ENCODE data around the gene AMN.

The AMN gene

DNA sequence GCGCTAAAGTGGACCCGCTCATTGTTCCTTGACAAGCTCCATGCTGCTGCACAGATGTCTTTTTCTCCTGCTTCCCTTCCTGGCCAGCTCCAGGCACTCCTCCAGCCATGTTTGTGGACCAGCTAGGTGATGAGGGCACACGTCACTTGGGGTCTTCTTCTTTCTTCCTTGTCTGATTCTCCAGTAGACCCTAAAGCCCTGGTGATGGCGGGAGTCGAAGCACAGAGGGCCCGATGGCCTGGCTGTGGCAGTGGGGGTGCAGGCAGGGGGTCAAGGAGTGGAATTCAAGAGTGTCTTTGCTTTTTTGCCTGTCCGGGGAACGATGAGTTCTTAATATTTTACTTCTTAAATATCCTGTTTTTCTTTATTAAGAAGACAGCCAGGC lies 23.0 kb upstream of the AMN start:
- no peak for DNase-seq

DNA sequence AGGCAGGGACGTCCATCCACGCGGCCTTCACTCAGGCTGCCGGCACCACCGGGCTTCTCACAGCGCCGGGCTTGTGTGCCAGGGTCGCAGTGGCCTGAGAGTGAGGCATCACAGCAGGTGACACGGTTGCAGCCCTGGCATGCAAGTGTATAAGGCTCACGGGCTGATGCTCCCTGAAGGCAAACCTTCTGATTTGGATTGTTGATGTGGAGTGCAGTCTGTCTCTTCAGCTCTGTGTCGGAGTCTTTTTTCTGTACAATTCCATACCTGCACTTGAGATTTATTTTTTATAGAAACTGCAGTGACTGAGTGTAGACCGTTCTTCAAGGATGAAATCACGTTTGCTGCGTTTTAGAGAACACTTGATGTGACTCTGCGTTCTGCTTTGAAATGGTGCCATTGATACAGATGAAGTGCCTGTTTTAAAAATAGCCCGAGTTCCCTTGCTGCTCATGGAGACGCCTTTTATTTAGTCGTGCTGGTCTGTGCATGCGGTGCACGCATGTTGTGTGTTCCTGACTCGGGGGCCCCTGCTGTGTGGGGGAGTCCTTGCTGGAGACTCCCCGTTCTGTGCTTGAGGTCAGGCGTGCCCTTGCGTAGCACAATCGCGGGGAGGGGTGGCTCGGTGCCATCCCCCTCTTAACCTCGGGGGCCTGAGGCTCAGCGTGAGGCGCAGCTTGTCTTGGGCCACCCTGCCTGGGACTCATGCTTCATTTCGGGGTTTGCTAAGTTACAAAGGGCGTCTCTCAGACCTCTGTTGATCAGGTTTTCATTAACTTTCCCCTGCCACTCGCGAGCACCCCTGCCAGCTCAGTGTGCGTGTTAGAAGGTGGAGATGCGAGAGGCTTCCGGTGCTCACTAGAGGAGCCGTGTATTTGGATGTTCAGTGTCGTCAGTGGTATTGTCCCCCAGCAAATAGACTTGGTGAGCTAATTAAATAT lies 21.6 kb upstream of the AMN start:
- no peak for DNase-seq

DNA sequence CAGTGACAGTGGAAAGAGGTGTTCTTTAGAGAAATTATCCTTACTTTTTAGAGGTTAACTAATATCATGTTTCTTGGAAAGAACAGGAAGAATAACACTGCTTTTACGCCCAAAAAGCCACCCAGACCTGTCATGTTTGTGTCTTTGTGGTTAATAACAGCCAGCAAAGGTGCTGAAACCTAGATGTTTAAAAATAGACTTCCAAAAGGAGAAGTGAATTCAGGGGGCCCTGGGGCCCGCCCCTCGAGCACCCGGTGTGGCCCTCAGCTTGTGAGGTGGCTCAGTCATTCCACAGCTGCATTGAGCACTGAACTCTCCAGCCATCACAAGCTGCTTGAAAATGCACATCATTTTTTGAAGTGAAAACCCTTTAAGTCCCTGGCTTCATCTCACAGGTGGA lies 20.8 kb upstream of the AMN start:
- DNase-seq, result no peak

DNA sequence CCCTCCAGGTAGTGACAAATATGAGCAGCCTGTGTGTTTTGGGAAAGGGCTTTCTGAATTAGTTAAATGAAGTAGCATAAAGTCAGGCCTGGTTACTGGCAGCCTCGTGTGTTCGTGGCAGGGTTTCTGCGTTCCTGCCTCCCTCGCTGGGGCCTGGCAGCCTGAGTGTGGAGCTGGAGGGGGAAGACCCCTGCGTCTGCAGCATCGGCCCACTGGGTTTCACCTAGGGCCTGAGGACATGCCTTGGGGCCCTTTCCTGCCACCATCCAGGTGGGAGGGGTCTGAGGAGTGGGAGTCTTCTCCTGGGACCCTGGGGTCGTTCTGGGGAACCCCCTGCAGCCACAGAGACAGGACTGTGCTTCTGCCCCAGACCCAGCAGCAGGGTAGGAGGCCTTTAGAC lies 20.4 kb upstream of the AMN start:
- no peak for DNase-seq

DNA sequence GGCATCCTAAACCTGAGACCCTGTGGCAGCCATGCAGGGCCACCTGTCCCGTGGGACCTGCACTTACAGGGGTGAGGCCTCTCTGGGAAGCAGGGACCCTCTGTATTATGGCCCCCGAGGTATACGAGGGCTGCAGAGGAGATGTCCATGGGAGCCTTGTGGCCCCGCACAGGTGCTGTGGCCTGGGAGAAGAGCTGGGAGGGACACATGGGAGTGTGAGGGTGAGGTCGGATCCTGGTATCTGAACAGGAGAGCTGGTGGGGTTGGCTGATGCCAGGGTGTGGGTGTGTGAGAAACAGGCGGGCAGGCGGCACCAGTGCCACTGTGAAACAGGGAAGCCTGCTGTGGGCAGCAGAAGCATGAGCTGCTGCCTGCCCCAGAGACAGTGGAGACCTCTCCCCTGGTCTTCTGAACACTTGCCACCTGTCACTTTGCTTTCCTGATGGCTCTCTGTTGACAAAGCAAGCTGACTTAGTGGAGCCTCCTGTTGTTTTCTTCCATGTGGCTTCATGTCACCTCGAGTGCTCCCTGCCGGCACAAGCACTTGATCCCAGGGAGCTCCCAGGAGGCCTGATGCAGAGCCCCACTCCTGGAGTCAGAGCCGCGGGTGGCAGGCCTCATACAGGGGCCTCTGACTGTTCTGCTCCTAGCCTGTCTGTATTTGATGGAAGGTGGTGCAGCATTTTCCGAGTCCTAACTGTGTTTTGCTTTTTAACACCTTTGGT lies 19.8 kb upstream of the AMN start:
- no peak for DNase-seq

DNA sequence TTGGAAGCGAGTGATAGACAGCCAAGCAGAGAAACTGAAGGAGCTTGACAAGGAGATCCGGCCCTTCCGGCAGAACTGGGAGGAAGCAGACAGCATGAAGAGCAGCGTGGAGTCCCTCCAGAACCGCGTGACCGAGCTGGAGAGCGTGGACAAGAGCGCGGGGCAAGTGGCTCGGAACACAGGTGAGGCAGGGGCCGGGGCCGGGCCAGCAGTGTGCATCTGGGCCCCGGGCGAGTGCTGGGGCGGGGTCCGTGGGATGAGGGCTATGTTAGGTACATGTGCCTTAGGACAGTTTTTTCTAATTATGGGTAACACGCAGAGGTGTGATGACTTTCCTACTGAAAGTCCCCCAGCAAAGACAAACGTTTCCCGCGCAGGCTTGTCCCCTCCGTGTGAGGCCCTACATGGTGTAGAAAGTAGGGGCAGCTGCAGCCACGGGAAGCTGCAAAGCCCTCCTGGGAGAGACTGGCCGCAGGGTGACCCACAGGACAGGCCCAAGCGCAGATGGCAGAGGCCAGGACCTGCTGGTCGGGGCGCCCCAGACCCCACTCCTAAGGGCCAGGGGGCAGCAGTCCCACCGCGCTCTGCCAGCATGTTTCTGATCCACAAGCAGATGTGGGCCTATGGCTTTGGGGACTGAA lies 19.1 kb upstream of the AMN start:
- no peak for DNase-seq

DNA sequence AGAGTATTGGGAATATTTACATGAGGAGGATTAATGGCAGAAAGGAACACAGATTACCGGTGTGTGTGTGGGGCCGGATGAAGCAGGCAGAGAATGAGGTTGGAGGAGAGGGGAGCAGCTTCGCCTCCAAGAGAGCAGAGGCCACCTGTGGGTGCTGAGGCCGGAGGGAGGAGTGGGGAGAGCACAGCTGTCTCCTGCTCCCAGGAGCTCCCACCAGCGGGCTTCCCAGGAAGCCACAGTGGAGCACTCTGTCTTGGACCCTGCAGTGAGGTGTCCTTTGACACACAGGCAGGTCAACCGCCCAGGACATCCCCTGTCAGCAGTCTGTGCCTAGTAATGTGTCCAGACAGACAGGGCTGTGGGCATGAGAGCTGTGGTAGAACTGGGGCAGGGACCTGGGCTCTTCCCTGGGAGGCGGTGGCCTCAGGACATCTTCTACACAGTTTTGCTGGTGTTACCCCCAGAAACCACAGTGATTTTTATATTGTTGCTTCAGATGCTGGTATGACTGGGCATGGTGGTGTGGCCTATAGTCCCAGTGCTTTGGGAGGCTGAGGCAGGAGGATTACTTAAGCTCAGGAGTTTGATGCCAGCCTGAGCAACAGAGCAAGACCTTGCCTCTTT lies 18.5 kb upstream of the AMN start:
- DNase-seq, result no peak

DNA sequence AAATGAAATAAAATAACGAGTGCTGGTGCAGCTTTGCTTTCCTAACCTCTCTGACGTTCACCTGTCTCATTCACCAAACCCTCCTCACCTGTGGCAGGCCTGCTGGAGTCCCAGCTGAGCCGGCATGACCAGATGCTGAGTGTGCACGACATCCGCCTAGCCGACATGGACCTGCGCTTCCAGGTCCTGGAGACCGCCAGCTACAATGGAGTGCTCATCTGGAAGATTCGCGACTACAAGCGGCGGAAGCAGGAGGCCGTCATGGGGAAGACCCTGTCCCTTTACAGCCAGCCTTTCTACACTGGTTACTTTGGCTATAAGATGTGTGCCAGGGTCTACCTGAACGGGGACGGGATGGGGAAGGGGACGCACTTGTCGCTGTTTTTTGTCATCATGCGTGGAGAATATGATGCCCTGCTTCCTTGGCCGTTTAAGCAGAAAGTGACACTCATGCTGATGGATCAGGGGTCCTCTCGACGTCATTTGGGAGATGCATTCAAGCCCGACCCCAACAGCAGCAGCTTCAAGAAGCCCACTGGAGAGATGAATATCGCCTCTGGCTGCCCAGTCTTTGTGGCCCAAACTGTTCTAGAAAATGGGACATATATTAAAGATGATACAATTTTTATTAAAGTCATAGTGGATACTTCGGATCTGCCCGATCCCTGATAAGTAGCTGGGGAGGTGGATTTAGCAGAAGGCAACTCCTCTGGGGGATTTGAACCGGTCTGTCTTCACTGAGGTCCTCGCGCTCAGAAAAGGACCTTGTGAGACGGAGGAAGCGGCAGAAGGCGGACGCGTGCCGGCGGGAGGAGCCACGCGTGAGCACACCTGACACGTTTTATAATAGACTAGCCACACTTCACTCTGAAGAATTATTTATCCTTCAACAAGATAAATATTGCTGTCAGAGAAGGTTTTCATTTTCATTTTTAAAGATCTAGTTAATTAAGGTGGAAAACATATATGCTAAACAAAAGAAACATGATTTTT lies 17.1 kb upstream of the AMN start:
- DNase-seq, result no peak

DNA sequence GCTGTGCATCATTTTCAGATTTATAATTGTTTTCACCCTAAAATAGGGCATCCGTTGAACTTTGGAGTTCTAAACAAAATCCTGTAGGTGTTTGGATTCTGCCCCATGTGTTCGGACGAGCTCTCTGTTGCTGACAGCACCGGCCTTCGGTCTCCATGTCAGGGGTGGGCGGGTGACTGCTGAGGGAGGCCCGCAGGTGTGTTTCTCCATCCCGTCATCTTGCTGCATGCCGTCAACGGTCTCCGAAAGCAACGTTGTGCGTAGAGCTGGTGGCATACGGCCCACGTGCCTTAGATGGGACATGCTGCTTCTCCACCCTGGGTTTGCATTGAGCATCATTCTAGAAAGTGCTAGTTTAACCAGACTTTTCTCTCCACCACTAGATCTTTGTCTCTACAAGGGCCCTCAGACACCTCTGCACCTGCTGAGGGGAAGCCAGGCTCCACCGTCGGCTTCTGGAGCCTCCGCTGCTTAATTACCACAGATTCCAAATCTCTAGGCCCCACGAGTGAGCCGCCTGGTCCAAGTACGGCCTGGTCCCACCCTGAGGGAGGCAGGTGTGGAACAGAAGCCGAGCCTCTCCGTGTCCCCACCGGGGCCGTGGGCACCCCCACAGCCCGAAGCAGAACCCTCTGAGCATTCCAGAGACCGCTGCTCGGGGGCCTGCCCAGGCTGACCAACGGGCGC lies 15.7 kb upstream of the AMN start:
- DNase-seq, result no peak

DNA sequence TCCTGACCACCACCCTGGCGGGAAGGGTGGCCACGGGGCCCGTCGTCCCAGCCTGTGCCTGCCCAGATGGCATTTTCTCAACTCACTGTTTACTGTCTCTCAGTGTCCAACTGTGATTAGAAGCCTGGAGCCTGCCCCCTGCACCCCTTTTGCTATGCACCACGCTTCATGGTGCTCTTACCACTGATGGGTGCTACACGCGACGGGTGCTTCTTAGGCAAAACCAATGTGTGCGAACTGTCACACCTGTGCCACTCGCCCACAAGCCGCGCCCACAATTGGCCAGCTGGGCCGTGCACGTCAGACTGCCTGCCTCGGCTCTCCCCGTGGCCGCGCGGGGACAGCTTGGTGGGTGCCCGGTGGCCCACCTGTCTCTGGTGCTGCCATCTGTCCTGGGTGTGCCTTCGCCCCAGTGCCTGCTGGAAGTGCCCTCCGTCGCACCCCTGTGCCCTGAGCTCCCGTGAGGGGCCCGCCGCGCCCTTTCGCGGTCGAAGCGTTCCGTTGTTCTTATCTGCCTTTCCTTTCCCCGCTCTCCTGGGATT lies 15.1 kb upstream of the AMN start:
- DNase-seq, result no peak

DNA sequence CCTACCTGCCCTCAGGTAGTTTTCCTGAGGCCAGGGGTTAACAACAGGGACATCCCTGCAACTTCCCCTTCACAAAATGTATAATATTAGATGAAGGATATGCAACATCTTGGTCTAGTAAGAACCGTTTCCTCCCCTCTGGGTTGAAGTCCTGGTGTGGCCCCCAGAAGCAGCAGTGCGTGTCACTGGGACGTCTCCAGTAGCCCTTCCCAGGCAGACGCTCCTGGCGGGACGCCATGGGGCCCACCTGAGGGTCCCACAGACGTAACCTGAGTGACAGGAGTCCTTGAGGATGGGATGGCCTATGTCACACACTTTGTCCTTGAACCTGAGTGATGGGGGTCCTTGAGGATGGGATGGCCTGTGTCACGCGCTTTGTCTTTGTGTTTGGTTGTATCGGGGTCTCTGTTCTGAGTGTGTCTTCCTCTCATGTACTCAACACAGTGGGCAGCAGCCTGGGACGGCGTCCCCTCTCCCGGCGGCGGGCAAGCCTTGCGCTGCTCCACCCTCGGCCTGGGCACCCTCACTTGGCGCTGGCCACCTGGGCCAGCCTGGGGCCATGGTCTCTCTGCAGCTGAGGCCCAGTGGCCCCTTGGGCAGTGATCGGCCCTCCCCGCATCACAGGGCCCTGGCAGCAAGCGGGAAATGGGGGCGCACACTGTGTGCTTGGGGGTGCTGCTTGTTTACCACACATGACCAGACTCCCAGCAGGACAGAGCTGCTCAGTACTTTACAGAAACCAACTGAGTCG lies 14.3 kb upstream of the AMN start:
- no peak for DNase-seq

DNA sequence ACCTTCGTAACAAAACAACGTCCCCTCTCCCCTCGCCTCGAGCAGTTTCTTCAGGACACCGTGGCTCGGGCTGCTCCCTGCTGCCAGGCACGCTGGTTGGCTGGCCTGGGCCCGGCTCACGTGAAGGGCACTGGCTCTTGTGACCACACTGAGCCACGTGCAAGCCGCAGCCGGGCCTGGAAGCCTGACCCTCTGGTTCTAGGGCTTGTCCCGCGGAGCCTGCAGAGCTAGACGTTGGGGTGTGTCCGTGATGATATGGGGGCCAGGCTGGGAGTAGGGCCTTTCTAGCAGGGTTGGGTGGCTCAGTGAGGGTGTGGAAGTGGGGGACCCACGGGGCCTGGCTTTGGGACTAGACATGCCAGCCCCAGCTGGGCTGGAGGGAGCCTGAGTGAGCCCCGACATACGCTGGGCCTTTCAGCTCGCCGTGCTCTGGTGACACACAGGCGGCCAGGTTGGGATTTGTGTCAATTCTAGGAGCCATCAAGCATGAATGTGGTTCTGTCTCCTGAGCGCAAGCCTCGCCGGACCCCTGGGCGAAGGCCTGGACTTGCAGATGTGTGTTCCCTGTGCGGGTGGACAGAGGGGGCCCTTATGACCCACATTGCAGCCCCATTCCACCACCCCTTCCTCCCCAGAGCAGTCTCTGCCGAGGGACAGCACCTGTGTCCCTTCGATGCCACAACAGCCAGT lies 13.6 kb upstream of the AMN start:
- no peak for DNase-seq

DNA sequence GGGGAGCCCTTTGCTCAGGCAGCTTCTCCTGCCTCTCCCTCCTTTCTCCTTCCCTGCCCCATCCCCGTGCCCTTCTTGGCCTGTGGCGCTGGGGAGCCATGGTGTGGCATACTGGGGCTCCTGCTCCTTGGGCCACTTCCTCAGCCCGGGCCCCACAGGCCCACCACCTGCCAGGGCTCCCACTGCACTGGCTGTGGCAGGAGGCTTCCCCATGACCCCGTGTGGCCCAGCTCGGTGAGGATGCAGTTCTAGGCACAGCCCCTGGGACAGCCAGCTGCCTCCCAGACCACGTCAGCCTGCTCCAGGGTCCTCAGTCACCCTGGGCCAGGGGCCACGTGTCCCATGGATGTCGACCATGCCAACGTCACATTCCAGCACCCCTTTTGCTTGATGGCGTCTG lies 13.0 kb upstream of the AMN start:
- DNase-seq, result no peak

DNA sequence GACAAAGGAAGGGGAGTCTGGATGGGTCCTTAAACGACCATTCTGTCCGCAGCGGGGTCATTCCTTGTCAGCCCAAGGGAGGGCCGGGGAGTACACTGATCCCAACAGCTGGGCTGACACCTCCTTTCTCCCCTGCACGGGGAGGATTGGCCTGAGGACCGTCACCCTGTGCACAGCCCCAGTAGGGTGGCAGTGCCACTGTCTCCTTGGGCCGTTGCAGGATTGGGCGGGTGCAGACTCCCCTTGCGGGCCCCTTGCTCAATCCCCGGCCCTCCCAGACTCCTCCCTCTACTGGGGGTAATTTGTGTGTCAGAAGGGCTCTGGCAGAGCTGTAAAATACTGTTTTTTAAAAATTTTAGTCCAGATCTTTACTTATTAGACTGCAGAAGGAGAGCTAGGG lies 12.6 kb upstream of the AMN start:
- no peak for DNase-seq

DNA sequence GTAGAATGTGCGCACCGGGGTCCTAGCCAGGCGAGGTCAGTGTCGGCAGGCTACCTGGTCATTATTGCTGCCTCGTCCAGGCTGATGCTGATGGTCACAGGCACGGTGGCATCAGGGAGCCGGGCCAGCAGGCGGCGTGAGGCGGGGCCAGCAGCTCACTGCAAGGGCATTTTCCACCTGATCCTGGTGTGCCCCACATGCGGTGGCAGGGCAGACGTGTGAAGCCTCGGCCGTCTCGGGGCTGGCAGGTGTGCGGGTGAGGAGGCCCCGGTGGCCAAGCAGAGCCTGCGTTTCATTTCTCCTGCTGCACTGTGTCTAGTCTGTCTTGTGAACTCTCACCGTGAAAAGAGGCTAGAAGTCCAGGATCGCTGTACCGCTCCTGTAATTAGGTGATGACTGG lies 12.0 kb upstream of the AMN start:
- no peak for DNase-seq

DNA sequence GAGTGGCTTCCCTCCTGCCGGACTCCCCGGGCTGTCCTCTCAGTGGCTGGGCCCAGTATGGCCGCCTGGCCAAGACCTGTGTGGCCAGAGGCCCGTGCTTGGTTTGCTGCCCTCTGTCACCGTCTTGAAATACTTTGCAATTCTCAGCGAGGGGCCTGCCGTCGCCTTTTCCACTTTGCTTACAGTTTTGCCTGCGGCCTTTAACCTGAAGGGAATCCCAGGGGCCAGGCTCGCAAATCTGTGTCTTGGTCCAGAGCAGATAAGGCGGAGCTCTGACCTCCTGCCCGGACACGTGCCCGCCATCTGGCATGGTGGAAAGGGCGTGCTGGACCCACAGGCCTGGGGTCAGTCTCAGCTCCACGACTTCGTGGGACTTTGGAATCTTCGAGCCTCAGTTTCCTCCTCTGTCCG lies 10.9 kb upstream of the AMN start:
- no peak for DNase-seq

DNA sequence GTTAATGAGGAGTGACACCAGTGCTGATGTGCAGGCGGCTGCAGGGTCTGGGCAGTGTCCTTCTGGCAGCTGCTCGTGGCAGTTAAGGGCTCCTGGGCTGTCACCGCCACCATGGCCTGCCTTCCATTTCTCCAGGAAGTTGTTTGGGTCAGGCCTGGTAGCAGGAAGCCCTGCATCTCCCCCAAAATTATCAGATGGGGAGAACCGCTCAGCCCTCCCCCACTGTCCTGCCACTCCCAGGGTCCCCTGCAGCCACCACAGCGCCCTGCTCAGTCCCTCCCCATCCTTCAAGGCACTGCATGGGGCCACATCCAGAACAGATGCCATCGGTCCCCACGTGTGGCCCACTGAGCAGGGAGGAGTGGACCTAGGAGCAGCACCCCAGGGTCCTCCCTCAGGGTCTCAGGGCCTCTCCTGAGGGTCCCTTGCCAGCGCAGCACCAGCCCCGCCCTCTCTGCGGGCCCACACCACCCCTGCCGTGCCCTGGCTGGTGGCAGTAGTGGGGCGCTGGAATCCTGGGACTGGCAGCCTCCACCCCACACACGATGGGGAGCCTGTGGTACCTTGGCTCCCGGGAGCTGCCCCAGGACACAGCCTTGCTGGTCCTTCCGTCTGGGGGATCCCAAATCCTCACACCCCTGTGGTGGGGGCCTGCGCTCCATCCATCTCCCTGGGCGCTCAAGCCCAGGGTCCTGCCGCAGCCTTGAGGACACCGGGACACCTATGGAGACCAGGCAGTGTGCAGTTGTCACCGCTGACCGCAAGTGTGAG lies 10.3 kb upstream of the AMN start:
- DNase-seq, result no peak

DNA sequence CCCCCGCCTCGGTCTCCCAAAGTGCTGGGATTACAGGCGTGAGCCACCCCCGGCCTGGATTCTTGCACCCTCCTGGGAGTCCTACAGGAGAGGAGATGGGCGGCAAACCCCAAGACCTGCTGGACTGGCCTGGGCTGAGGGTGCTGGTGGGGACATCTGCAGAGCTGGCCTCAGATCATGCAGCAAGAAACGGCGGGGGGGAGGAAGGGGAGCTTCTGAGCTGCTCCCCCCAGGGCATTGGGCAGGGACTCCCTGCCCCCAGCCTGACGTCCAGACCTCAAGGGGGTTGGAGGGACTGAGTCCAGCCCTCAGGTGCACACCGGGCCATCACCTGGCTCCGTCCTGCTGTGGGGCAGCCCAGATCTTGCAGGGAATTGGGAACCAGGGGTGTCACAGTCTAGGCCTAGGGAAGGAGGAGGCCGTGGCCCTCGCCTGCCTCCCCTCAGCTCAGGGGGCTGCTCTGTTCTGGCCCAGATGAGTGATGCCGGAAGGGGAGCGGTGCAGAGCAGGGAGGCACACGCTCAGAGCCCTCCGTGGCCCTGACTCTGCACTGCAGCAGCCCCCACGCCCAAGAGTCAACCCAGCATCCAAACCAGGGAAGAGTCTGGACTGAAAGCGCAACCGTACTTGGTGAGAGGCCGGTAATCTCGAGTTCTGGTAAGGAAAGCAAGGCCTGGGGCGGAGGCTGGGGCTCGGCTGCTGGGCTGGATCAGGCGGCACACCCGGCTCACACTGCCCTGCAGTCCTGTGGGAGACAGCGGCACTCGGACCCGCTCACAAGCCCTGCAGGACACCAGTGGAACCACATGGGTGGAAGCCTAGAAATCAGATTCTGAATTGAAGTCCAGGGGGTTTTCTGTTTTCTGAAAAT lies 8.9 kb upstream of the AMN start:
- no peak for DNase-seq
